Metanephros (tissue), 1 donor: ENCODE data around the gene FHL2. TPM values are rescaled to one million over a fixed set of nuclear protein-coding genes. Genes with fewer than 3 reads are reported as not detected.

Source experiments
- total RNA-seq: library from RNA; depleted of rRNA; stranded (reverse); fragments of >200 nt; gene quantifications from one replicate; pipeline ENCODE4 v1.2.3, GENCODE V29; 2014

FHL2 gene
- 62.2 TPM for total RNA-seq

GRCh38 chr2:105398336-105399206 lies at the start of gene FHL2:
Gene FHL2 (minus strand): TSS chr2:105399051. CDS start chr2:105386516, 12,535 bp downstream.

GRCh38 chr2:105337122-105338019 lies 61.5 kb downstream of the FHL2 start, which contains the start of gene C2orf49:
Gene C2orf49 (plus strand): TSS chr2:105337540. CDS start chr2:105337588, 48 bp downstream.

GRCh38 chr2:105329561-105330495 lies 69.0 kb downstream of the FHL2 start, which contains the start of gene TGFBRAP1:
Gene TGFBRAP1 (minus strand): TSS chr2:105329735. CDS start chr2:105308301, 21,434 bp downstream.

Other genes with a start within 250 kb of the FHL2 start
- not detected for gene GPR45, start 157.3 kb downstream of the FHL2 start, total RNA-seq
- gene TGFBRAP1, start 69.3 kb downstream of the FHL2 start, total RNA-seq, result 17.0 TPM
- gene C2orf49, start 61.5 kb downstream of the FHL2 start, total RNA-seq, result 12.4 TPM